GM21447 (cell line): ENCODE data around the gene FLT4.

Source experiments
- ATAC-seq: cut with Tn5 transposase; IDR thresholded peaks from one replicate; pipeline ENCODE4 v1.9.1; 2021; ENCODE audit not compliant: unreplicated experiment

FLT4 gene

DNA sequence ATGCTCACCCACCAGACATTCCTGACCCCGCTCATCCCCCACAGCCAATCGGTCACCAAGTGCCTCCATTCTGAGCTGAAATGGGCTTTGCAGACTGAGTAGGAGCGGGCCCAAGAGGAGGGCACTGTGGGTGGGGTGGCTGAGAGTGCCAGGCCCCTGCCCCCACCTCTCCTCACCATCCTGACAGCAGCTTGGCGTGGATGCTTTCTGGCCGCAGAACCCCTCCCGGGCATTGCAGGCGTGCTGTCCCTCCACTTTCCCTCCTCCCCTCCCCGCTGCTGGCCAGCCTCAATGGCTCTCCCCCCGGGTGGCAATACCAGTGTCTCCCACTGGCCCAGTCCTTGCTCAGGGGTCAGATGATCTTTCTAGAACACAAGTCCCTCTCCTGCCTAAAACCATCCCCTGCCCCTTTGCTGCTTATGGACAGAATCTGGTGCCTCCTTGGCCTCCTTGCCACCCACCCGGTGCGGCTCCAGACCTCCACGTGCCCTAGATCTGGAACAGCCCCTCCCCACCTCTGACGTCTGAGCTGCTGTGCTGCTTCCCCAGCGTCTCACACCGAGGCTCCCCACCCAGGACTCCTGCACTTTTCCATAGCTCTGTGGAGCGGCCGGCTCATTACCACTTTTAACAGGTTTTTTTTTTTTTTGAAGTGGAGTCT is 6.1 kb downstream of the FLT4 start:
- no peak for ATAC-seq

- ATAC-seq: no peak
Observed at GRCh38 chr5:180642779-180643178, 6.6 kb downstream of the FLT4 start.

- ATAC-seq: no peak
Observed at GRCh38 chr5:180642181-180642775, 7.1 kb downstream of the FLT4 start.

- no peak for ATAC-seq
Observed at GRCh38 chr5:180641566-180641900, 7.9 kb downstream of the FLT4 start.

GRCh38 chr5:180640861-180641565 is 8.4 kb downstream of the FLT4 start:
- no peak for ATAC-seq

DNA sequence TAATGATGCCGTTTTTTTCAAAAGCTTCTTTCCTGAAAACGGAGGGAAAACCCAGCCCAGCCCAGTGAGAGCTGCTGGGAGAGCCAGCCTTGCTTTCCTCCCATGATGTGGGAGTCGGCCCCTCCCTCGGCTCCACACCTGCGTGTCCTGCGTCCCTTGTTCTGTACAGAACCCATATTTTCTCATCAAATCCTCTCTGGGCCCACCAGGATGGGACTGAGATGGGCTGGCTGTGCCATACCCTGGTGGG is 8.9 kb downstream of the FLT4 start:
- no peak for ATAC-seq

DNA sequence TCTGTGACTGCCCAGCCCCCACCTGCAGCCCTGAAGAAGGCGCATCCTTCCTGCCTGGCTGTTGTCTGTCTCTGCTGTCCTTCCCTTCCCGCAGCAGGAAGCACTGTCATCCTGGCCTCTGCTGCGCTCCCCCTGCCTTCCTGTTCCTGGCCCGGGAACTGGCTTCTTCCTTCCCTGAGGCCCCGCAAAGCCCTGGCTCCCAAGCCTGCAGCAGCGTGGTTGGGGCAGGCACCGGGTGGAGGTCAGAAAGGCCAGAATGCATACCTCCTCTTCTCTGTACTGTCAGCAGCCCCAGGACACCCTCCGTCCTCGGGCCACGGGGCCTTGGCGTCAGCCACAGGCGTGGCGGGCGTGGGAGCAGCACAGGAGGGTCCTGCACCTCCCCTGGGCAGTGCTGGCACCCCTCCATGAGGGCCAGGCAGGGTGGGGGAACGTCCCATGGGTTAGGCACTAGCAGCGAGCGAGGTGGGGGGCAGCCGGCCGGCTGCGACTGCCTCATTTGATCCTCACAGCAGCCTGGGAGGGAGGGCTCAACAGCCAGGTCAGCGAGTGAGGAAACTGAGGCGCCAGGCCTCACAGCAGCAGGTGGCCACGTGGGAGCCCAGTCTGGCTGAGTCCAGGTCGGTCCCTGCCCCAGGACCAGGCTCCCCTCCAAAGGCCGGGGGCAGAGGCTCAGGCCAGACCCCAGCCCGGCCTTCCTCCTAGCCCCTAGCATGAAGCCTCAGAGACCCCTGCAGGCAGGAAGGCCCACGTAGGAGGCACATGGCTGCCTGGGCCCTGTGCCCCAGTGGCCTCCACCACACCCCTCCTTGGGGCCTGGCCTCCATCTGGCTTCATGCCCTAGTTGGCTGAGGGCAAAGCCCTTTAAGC is 9.4 kb downstream of the FLT4 start:
- no peak for ATAC-seq

DNA sequence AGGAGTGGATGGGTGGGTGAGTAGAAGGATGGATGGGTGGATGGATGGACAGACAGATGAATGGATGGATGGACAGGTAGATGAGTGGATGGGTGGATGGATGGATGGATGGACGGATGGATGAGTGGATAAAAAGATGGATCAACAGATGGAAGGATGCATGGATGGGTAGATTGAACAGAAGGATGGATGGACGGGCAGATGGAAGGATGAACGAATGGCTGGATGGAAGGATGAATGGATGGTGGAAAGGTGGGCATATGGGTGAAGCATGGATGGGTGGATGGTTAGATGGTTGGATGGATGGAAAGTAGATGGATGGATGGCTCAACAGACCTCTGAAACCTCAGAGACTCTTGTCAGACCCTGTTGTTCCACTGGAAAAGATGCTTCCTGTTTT is 10.1 kb downstream of the FLT4 start:
- ATAC-seq: no peak

GRCh38 chr5:180637962-180638680 is 11.3 kb downstream of the FLT4 start:
- ATAC-seq: no peak

- ATAC-seq: no peak
Observed at GRCh38 chr5:180636403-180637075, 12.9 kb downstream of the FLT4 start.

- no peak for ATAC-seq
Observed at GRCh38 chr5:180636016-180636402, 13.4 kb downstream of the FLT4 start.

DNA sequence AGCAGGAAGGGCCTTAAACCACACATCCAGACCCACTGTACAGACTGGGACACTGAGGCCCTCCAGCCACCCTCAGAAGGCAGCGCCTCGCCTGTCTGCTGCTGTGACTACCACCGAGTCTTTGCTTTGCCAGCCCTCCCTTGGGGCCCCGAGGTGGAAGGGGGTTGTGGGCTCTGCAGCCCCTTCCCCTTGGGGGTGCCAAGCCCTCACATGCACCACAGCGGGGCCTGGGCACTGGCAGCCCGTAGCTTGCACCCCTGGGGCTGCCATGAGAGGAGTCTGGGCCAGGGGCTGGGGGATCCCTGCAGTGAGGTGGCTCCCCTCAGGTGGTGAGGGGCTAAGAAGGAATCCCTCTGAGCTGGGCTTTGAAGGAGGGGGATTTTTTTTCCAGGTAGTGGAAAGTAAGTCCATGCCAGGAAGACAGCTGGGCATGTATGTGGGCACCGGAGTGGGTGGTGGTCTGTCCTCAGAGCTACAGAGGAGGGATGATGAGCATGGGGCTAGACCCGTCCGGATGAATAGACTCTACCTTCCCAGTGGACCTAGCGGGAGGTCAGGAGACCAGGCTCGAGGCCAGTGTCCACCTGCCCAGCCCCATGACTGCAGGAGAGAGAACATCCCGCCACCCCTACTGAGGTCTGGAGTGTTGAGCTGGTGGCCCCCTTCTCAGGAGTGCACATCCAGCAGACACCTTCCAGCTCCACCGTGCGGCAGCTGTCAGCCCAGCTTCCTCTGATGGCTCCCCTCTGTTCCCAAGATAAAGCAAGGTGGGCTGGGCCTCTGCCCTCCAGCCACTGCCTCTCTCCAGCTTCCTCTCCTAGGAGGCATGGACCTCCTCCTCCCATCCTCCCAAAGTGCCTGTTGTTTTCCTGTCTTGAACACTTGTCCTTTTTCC is 15.9 kb downstream of the FLT4 start:
- no peak for ATAC-seq

DNA sequence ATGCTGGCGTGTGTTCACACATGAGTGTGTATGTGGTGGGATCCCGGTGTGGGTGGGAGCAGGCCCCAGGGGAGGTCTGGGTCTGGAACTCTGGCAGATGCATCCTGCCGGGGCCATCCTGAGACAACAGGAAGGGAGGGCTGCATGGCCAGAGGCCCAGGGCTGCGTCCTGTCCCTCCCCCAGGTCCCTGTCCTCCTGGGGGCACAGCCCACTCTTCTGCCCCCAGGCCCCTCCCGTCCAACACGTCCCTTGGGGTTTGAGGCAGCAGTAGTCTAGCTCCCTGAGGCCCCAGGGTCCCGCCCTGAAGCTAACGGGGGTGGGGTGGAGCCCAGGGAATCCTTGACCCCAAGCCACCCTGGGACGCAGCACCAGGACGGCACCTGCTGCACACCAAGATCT is 16.6 kb downstream of the FLT4 start:
- ATAC-seq: no peak

DNA sequence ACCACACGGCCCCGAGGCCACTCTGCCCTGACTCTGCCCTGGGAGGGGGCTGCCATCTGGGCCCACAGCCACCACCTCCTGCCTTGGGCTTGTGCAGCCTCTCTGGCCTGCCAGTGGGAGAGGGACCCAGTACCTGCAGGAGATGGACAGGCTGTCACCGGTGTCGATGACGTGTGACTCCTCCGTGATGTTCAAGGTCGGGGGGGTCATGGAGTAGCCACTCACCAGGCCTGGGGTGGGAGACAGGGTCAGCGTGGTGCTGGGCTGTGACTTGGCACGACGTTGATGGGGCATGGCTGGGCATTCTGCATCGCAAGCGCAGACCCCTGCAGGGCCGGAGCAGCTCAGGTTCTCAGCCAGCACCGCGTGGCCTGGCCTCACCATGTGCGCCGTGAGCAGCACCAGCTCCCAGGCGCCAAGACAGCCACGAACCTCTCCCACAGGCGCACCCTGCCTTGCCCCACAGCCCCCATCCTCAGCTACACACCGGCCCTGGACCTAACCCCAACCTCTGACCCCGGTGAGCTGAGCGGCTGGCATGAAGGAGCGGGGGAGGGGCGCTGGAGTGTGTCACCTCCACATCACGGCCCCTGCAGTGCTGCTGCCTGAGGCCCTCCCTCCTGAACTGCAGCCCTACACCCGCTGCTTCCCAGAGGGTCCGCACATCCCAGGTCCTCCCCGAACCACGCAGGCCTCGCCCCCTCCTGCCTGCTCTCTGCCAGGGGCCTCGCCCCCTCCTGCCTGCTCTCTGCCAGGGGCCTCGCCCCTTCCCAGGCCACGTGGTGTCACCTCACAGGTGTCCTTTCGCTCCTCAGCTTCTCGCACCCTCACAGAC is 17.6 kb downstream of the FLT4 start:
- no peak for ATAC-seq

- no peak for ATAC-seq
Observed at GRCh38 chr5:180630426-180630825, 19.0 kb downstream of the FLT4 start.

- ATAC-seq: no peak
Observed at GRCh38 chr5:180629831-180630382, 19.5 kb downstream of the FLT4 start.

- no peak for ATAC-seq
Observed at GRCh38 chr5:180628827-180629750, 20.3 kb downstream of the FLT4 start.
